NCI-H187 treated with DMSO at 0.1 percent for 48 hours (cell line): ENCODE results near the gene SERPINA4.

Experiments
- DNase-seq: peaks from one replicate; lab custom pipeline; 2025; lab: John Stamatoyannopoulos, UW

SERPINA4 gene

DNA sequence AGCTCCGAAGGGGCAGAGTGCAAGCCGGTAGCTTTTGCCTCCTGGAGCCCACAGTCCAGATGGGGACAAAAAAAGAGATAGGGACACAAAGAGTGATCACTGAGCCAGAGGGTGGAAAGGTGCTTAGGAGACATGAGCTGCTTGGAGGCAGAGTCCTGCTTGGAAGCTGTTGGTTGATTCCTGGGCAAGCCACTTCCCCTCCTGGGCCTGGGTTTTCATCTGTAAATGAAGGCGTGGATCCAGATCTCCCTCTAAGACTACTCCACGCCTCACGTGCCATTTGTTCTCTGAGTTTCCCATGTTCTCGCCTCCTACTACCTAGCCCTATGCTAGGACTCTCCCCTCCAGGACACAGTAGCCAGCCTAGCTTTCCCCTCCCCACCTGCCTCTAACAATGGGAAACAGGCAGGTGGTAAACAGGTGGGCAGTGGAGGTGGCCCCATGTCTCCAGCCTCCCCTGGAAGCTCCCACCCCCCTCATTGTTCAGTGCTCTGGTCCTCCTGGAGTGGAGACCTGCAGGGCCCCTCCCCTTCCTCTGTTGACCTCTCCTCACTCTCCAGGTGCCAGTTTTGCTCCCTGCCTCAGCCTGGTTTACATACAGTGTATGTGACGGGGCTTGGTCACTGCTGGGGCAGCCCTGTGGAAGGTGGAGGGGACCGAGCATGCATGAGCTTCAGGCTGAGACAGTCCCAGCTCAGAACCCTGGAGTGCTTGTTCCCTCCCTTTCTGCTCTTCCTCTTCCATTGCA is 54.8 kb downstream of the SERPINA4 start:
- DNase-seq, result no peak

DNA sequence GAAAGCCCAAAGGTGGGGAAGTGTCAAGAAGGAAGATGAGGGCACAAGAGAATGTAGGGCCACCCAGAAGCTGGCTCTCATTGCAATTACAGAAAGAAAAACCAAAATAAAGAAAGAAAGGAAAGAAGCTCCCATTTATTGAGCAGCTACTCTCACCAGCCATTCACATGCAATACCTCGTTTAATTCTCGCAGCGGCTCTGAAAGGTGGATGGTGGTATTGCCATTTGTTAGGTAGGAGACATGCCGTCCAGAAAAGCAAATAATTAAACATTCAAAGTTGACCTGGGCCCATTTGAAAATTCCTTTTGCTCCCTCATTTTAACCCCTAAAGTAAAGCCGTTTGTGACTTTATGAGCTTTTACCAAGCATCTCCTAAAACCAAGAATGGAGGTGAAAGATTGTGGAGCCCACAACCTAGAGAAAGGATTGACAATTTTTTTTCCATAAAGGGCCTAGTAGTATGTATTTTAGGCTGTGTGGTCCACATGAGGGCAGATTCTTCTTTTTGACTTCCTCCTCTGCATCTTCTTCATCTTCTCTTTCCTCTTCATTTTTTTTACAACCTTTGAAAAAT is 56.2 kb downstream of the SERPINA4 start:
- DNase-seq, result no peak

DNA sequence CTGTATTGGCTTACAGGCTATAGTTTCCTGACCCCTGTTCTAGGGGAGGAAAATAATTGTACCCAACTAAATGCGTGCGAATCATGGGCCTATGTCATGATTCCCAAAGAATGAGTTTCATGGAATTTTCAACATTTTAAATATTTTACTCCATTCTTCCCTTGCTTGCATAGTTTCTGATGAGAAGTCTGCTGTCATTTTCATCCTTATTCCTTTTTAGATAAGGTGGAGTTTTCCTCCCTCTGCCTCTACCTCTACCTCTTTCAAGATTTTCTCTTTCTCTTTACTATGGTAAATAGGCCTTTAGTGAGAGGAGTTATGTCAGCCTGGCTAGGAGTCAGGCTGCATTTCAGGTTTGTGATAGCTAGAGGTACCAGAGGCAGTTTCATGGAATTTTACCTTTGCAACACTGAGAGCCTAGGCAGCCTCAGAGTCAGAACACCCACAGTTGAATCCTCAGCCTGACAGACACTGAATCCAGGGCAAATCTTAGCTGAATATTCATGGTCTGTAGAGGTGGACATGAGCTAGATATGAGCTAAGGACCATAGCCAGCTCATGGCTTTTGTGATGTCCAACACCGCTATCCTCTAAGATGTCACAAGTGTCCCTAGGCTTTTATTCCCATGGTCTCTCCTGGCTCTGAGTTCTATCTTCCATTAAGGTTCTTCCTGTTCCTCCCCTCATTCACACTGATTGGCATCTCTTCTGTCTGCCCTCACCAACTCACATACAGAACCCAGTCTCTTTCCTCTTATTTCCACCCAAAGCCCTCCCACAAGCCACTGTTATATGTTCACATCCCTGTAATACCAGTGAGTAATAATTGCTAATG is 57.0 kb downstream of the SERPINA4 start:
- DNase-seq, result no peak

DNA sequence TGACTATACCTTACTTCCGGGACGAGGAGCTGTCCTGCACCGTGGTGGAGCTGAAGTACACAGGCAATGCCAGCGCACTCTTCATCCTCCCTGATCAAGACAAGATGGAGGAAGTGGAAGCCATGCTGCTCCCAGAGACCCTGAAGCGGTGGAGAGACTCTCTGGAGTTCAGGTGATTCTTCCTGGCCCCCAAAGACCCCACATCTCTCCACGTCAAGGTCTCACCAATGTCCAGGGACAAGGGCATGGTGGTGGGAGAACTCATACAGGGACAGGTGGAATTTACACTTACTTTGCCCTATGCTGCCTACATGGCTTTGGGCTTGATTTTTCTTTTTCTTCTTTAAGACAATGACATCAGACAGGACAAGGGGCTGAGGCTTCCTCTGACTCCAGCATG is 58.1 kb downstream of the SERPINA4 start:
- no peak for DNase-seq
